ENCODE data around the gene KRT78.
"Not testable (repeated sequence)": the region's sequence is repeated elsewhere in the genome, so short reads cannot be mapped to it uniquely, and the experiment has no call there.

KRT78 gene

GRCh38 chr12:52848661-52849255, at the start of gene KRT78:
TSS of gene KRT78 (minus strand) at chr12:52848994. CDS start at chr12:52848930, 64 bp downstream.
- no peak for DNase-seq (ENCODE audit: low read depth)

DNA sequence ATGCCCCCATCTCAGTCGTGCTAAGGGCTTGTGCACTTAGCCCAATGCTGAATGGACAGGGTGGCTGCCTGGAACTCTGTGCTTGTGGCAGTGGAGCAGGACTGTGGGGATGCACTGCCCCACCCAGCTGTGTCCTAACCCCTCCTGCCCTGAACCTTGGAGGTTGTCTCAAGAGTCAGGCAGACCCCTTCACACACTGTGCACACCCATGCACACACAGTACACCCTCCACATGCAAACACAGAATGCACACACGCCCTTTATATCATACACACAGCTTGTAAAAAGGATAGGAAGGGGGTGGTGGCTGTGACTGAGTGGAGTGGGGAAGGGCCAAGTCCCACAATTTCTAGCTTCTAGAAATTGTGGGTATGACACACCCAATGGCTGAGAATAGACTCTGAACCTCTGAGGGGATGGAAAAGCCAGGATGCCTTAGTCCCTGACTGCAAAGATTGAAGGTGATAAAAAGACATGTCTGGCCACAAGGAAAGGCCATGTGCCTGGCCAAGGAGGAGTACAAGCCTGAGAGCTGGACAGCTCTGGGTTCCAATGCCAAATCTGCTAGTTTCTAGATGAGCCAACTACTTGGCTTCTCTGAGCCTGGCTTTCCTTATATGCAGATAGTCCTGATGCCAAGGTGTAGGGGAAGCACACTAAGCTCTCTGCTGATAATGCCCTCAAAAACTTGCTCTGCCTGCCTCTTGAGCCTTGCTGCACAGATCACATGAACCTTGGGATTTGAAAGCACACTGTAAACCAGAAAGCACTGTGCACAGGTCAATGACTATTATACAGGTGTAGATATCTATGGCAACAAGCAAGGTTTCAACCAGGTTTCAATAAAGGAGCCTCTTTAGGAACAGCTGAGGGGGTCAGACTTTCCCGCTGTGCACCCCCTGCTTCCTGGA, 47.7 kb upstream of the KRT78 start:
- no peak for DNase-seq (ENCODE audit: low read depth)

- DNase-seq (ENCODE audit: low read depth): no peak
Measured at GRCh38 chr12:52895726-52896189, 47.0 kb upstream of the KRT78 start.

- DNase-seq (ENCODE audit: low read depth): no peak
Measured at GRCh38 chr12:52892974-52893373, 44.2 kb upstream of the KRT78 start.

DNA sequence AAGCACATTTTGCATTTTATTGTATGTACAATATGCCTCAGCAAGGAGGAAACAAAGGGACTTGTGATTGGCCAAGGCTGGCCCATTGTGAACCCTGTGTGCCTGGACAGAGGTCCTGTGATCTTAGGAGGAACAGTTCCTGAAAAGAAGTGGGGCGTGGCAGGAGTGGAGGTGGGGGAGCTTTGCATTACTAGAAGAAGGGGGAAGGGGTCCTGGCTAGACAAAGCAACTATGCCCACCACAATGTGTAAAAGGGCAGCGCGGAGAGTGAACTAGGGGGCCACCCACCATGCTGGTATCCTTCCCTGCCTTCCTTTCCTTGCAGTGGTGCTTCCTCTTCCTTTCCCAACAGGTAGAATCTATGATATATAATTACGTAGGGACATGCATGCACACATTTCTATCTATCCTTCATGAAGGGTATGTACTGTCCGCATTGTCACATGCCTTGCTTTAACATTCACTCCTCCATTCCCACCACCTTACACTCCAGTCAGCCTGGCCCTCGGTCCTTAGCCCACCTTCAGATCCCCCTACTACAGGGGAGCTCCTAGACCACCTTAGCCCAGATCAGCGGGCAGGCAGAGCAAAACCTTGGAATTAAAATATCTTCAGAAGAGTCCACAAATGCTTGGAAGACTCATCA, 43.5 kb upstream of the KRT78 start:
- no peak for DNase-seq (ENCODE audit: low read depth)

GRCh38 chr12:52891044-52891443, 42.2 kb upstream of the KRT78 start:
- no peak for DNase-seq (ENCODE audit: low read depth)

DNA sequence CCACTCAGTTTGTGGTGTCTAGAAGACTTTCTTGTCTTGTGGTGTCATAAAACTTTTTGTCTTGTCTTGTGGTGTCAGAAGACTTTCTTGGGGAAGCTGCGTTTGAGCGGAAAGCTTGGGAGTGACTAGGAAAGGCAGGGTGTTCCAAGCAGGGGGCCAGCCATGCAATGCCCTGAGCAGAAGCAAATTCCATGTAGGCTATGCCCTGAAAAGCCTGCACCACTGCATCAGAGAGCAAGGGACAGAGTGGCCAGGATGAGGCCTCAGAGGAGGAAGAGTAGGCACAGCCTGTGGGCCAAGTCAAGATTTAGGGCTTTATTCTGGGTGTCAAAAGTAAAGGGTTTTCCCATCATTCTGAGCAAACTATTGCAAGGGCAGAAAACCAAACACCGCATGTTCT, 41.6 kb upstream of the KRT78 start:
- no peak for DNase-seq (ENCODE audit: low read depth)

- DNase-seq (ENCODE audit: low read depth): peak; percentile 78
Measured at GRCh38 chr12:52884526-52885293, 35.9 kb upstream of the KRT78 start.

DNA sequence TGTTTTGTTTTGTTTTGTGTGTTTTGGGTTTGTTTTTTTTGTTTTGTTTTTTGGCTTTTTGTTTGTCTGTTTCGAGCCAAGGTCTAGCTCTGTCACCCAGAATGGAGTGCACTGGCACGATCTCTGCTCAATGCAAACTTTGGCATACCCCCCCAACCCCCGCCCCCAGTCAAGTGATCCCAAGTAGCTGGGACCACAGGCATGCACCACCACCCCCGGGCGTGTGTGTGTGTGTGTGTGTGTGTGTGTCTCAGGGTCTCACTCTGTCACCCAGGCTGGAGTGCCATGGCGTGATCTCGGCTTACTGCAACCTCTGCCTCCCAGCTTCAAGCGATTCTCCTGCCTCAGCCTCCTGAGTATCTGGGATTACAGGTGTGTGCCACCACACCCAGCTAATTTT, 31.7 kb upstream of the KRT78 start:
- not testable (repeated sequence) for DNase-seq (ENCODE audit: low read depth)

DNA sequence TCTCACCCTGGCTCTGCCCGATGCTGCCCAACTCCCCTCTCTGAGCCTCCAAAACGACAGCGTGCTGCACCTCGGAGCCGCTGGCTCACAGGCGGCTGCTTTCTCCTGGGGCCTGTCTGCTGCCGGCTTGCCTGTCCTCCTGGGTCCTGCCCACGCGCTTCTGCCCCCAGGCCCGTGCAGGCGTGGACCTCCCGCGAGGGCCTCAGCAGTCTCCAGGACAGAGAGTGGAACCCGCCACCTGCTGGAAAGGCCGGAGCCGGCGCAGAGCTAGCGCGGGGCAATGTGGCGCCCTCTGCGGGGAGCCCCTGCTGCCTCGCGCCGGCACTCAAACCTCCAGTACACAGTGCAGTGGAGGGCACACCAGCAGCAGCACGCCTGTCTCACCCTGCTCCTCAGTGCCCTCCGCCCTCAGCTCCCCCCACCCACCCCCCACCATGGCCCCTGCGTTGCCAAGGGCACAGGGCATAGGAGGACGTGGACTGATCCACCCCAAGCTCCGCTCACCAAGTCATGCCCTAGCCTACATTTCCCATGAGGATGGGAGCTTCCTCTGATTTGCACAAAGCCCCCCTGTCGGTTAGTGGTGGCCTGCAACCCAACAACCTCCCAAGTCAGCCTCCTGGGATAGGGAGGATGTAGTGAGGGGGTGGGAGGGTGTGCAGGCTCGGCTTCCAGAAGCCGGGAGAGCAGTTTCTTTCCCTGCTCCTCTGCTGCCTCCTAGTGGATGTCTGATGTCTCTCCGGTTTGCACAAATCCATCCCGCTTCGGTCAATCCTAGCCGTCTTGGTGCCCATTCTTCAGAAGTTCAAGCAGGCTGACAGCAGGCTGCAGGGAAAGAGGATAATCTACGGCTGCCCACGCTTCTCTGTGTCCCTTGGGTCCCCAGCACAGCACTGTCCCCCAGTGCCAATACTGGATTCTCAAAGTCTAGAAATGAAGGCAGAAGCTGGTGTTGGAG, 30.9 kb upstream of the KRT78 start:
- DNase-seq (ENCODE audit: low read depth): peak; percentile 37

GRCh38 chr12:52878507-52879393, 30.0 kb upstream of the KRT78 start:
- DNase-seq (ENCODE audit: low read depth): no peak

GRCh38 chr12:52877242-52877641, 28.4 kb upstream of the KRT78 start:
- DNase-seq (ENCODE audit: low read depth): no peak

- no peak for DNase-seq (ENCODE audit: low read depth)
Measured at GRCh38 chr12:52876372-52876771, 27.6 kb upstream of the KRT78 start.

GRCh38 chr12:52874573-52875435, 26.0 kb upstream of the KRT78 start:
- DNase-seq (ENCODE audit: low read depth): no peak

- DNase-seq (ENCODE audit: low read depth): no peak
Measured at GRCh38 chr12:52873832-52874572, 25.2 kb upstream of the KRT78 start.

- DNase-seq (ENCODE audit: low read depth): no peak
Measured at GRCh38 chr12:52873513-52873831, 24.7 kb upstream of the KRT78 start.

GRCh38 chr12:52872644-52873389, 24.0 kb upstream of the KRT78 start:
- no peak for DNase-seq (ENCODE audit: low read depth)
